H9 (cell line): ENCODE measurements around the gene MIOS. TPM values are rescaled to one million over a fixed set of nuclear protein-coding genes. Genes with fewer than 3 reads are reported as not detected.

Experiments used
- DNase-seq: peaks from one replicate; pipeline ENCODE4 v3.0.0-alpha.2; 2017
- H2AFZ ChIP-seq: one replicate; pipeline ENCODE4 v1.6.1; 2013; ENCODE audit warnings: mild to moderate bottlenecking, low read length, control low read depth, moderate library complexity
- H2AK5ac ChIP-seq: 2 replicates; pipeline ENCODE4 v1.6.1; 2013; ENCODE audit warnings: low read length, control low read depth, mixed read lengths; ENCODE audit not compliant: insufficient read length
- H2BK120ac ChIP-seq: one replicate; pipeline ENCODE4 v1.6.1; 2013; ENCODE audit warnings: low read depth, mild to moderate bottlenecking, low read length, control low read depth, inconsistent platforms; ENCODE audit not compliant: poor library complexity, severe bottlenecking
- H2BK12ac ChIP-seq: 2 replicates; pipeline ENCODE4 v1.6.1; 2013; ENCODE audit warnings: low read length, control low read depth, mixed read lengths, low read depth; ENCODE audit not compliant: insufficient read length
- H2BK15ac ChIP-seq: 2 replicates; pipeline ENCODE4 v1.6.1; 2013; ENCODE audit warnings: low read depth, low read length, control low read depth
- H2BK20ac ChIP-seq: one replicate; pipeline ENCODE4 v1.6.1; 2013; ENCODE audit warnings: low read depth, mild to moderate bottlenecking, low read length, control low read depth, inconsistent platforms; ENCODE audit not compliant: poor library complexity, severe bottlenecking
- H2BK5ac ChIP-seq: 2 replicates; pipeline ENCODE4 v1.6.1; 2013; ENCODE audit warnings: low read length, control low read depth, mixed read lengths; ENCODE audit not compliant: insufficient read length
- H3K14ac ChIP-seq: 2 replicates; pipeline ENCODE4 v1.6.1; 2013; ENCODE audit warnings: low read length, control low read depth; ENCODE audit not compliant: insufficient read depth
- H3K18ac ChIP-seq: 2 replicates; pipeline ENCODE4 v1.6.1; 2013; ENCODE audit warnings: low read depth, mild to moderate bottlenecking, mixed read lengths, low read length, control low read depth; ENCODE audit not compliant: insufficient read length
- H3K23ac ChIP-seq: 2 replicates; pipeline ENCODE4 v1.6.1; 2013; ENCODE audit warnings: low read length, control low read depth, mixed read lengths, low read depth; ENCODE audit not compliant: insufficient read length
- H3K23me2 ChIP-seq: 2 replicates; pipeline ENCODE4 v1.6.1; 2013; ENCODE audit warnings: low read depth, mild to moderate bottlenecking, mixed read lengths, low read length, control low read depth; ENCODE audit not compliant: insufficient read length, poor library complexity, severe bottlenecking
- H3K27ac ChIP-seq: 2 replicates; pipeline ENCODE4 v1.5.1; 2013; ENCODE audit warnings: low read length, control low read depth, mixed read lengths, low read depth; ENCODE audit not compliant: insufficient read length
- H3K27me3 ChIP-seq: 2 replicates; pipeline ENCODE4 v1.6.1; 2013; ENCODE audit warnings: low read length, control low read depth, inconsistent platforms; ENCODE audit not compliant: insufficient read depth
- H3K4ac ChIP-seq: 2 replicates; pipeline ENCODE4 v1.6.1; 2013; ENCODE audit warnings: low read depth, mild to moderate bottlenecking, control low read depth, inconsistent platforms, low read length, moderate library complexity
- H3K4me1 ChIP-seq: 2 replicates; pipeline ENCODE4 v1.6.1; 2013; ENCODE audit warnings: low read length, control low read depth, inconsistent platforms; ENCODE audit not compliant: insufficient read depth
- H3K4me2 ChIP-seq: 2 replicates; pipeline ENCODE4 v1.6.1; 2013; ENCODE audit warnings: low read length, control low read depth, mixed read lengths; ENCODE audit not compliant: insufficient read length, insufficient read depth
- H3K56ac ChIP-seq: 2 replicates; pipeline ENCODE4 v1.6.1; 2013; ENCODE audit warnings: low read depth, mild to moderate bottlenecking, mixed read lengths, low read length, control low read depth; ENCODE audit not compliant: insufficient read length
- H3K79me1 ChIP-seq: 2 replicates; pipeline ENCODE4 v1.6.1; 2013; ENCODE audit warnings: low read depth, mild to moderate bottlenecking, moderate library complexity, low read length, control low read depth, inconsistent platforms; ENCODE audit not compliant: insufficient read depth, poor library complexity, severe bottlenecking
- H3K79me2 ChIP-seq: 2 replicates; pipeline ENCODE4 v1.6.1; 2013; ENCODE audit warnings: low read length, control low read depth, inconsistent platforms; ENCODE audit not compliant: insufficient read depth
- H3K9ac ChIP-seq: 2 replicates; pipeline ENCODE4 v1.6.1; 2013; ENCODE audit warnings: low read length, control low read depth, mixed read lengths; ENCODE audit not compliant: insufficient read length; ENCODE audit errors: extremely low read depth
- H3K9me3 ChIP-seq: one replicate; pipeline ENCODE4 v1.6.1; 2013; ENCODE audit warnings: low read depth, low read length, inconsistent platforms; ENCODE audit not compliant: control insufficient read depth
- H3T11ph ChIP-seq: one replicate; pipeline ENCODE4 v1.6.1; 2013; ENCODE audit warnings: mild to moderate bottlenecking, low read length, control low read depth, inconsistent platforms
- H4K20me1 ChIP-seq: one replicate; pipeline ENCODE4 v1.6.1; 2013; ENCODE audit not compliant: control insufficient read depth, insufficient read length, insufficient read depth
- H4K5ac ChIP-seq: 2 replicates; pipeline ENCODE4 v1.6.1; 2013; ENCODE audit warnings: low read depth, mild to moderate bottlenecking, mixed read lengths, low read length, control low read depth; ENCODE audit not compliant: insufficient read length
- H4K8ac ChIP-seq: replicated peaks from 2 replicates; pipeline ENCODE4 v1.6.1; 2013; ENCODE audit warnings: low read length, control low read depth, mixed read lengths, low read depth; ENCODE audit not compliant: insufficient read length
- H4K91ac ChIP-seq: 2 replicates; pipeline ENCODE4 v1.6.1; 2013; ENCODE audit warnings: low read depth, mild to moderate bottlenecking, moderate library complexity, mixed read lengths, low read length, control low read depth; ENCODE audit not compliant: insufficient read length
- H3K27ac Mint-ChIP-seq, 3 experiments: 2 replicates in 2 of 3; 3 replicates in 1 of 3; pipeline ENCODE4 v1.8.0; 2020 to 2021; ENCODE audit warnings: mixed read lengths in 3 of 3, mild to moderate bottlenecking in 1 of 3, moderate library complexity in 1 of 3
- H3K27me3 Mint-ChIP-seq: 2 replicates; pipeline ENCODE4 v1.8.0; 2021; ENCODE audit warnings: low read depth, mild to moderate bottlenecking, moderate library complexity, mixed read lengths
- H3K36me3 Mint-ChIP-seq, 3 experiments: 2 replicates in 2 of 3; 3 replicates in 1 of 3; pipeline ENCODE4 v1.8.0; 2020 to 2021; ENCODE audit warnings: low read depth in 3 of 3, mixed read lengths in 3 of 3; ENCODE audit not compliant: insufficient read depth in 1 of 3
- H3K4me1 Mint-ChIP-seq, 2 experiments: 2 replicates each; pipeline ENCODE4 v1.8.0; 2020; ENCODE audit warnings: mixed read lengths in 2 of 2
- H3K4me3 Mint-ChIP-seq, 2 experiments: 2 replicates in 1 of 2; 3 replicates in 1 of 2; pipeline ENCODE4 v1.8.0; 2020 to 2021; ENCODE audit warnings: mild to moderate bottlenecking in 2 of 2, mixed read lengths in 2 of 2, moderate library complexity in 1 of 2
- H3K9me3 Mint-ChIP-seq, 2 experiments: 2 replicates in 1 of 2; 3 replicates in 1 of 2; pipeline ENCODE4 v1.8.0; 2020; ENCODE audit warnings: mild to moderate bottlenecking in 2 of 2, mixed read lengths in 2 of 2, moderate library complexity in 1 of 2
- WGBS: extraction: QIAGEN DNeasy Blood & Tissue Kit; methylation state at CpG from one replicate; pipeline ENCODE4 v1.1.7; 2013; ENCODE audit warnings: missing lambda C conversion rate, low lambda C conversion rate, mixed read lengths; ENCODE audit not compliant: insufficient read length; ENCODE audit errors: extremely low coverage; 5-methylcytosine and 5-hydroxymethylcytosine counted together
- total RNA-seq: library from RNA; stranded (reverse); gene quantifications from 2 replicates; pipeline ENCODE4 v1.2.1, GENCODE V29; 2021
- TF ChIP-seq, protein P1 (sequence below): fragments of 200-600 bp; sonication (generic); conservative IDR thresholded peaks from 3 replicates; pipeline ENCODE4 v1.8.0; 2021; ENCODE audit warnings: antibody characterized with exemption, mild to moderate bottlenecking

The MIOS gene
- total RNA-seq, 1 experiment from 2014 or later: 46.4 TPM

DNA sequence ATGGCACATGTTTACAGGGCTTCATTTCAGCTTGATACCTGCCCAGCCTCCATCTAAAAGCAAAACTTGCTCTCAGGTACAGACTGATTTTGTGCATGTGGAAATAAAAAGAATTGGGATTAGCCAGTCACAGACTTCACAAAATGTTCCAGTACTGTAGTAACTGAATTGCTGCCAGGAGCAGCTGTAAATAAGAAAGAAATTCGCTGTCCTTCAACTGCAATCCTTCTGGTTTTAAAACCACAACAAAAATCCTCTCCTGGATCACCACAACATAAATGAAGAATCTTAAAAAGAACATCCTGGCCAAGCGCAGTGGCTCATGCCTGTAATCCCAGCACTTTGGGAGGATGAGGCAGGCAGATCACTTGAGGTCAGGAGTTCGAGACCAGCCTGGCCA is 3.9 kb upstream of the MIOS start:
- Mint-ChIP-seq H3K36me3 (peaks cover 3 to 31% (median 9%) of the 10 kb centered on the region in 3 experiments; a peak in 5 of 7 replicates), H3K4me1 (no peaks in the 10 kb centered on the region), H3K27ac (no peak overlapping the region), H3K4me3 (no peak overlapping the region), H3K27me3 (no peaks in the 10 kb centered on the region; the same call in 1 of the 2 replicates), H3K9me3 (peaks cover 10% of the 10 kb centered on the region in 2 experiments)
- no peaks in the 10 kb centered on the region for H3K27me3 ChIP-seq
- peaks cover 3% of the 10 kb centered on the region for H3K23me2 ChIP-seq
- no peak overlapping the region for H2AFZ ChIP-seq
- no peak overlapping the region for H2BK12ac ChIP-seq
- no peaks in the 10 kb centered on the region; the same call in 1 of the 2 replicates for H3K4me1 ChIP-seq
- no peak overlapping the region for H3K27ac ChIP-seq
- H2BK5ac ChIP-seq: no peak overlapping the region
- H4K20me1 ChIP-seq: no peaks in the 10 kb centered on the region
- no peak overlapping the region for H2BK120ac ChIP-seq
- H3K4me2 ChIP-seq: no peak overlapping the region
- H3K9me3 ChIP-seq: no peaks in the 10 kb centered on the region
- H3K79me2 ChIP-seq: no peaks in the 10 kb centered on the region
- no peak overlapping the region for H3K23ac ChIP-seq
- H3T11ph ChIP-seq: no peak overlapping the region
- no peak overlapping the region for H2BK20ac ChIP-seq
- H3K56ac ChIP-seq: no peak overlapping the region
- TF ChIP-seq, protein P1, sequence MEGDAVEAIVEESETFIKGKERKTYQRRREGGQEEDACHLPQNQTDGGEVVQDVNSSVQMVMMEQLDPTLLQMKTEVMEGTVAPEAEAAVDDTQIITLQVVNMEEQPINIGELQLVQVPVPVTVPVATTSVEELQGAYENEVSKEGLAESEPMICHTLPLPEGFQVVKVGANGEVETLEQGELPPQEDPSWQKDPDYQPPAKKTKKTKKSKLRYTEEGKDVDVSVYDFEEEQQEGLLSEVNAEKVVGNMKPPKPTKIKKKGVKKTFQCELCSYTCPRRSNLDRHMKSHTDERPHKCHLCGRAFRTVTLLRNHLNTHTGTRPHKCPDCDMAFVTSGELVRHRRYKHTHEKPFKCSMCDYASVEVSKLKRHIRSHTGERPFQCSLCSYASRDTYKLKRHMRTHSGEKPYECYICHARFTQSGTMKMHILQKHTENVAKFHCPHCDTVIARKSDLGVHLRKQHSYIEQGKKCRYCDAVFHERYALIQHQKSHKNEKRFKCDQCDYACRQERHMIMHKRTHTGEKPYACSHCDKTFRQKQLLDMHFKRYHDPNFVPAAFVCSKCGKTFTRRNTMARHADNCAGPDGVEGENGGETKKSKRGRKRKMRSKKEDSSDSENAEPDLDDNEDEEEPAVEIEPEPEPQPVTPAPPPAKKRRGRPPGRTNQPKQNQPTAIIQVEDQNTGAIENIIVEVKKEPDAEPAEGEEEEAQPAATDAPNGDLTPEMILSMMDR: no peak
- no peak overlapping the region for H2BK15ac ChIP-seq
- no peak overlapping the region for H4K8ac ChIP-seq
- no peak overlapping the region for H2AK5ac ChIP-seq
- no peak for DNase-seq
- H3K14ac ChIP-seq: no peak overlapping the region
- no peak overlapping the region for H3K18ac ChIP-seq
- no peak overlapping the region for H3K4ac ChIP-seq
- H3K9ac ChIP-seq: no peak overlapping the region
- no peak overlapping the region for H4K91ac ChIP-seq
- H3K79me1 ChIP-seq: no peaks in the 10 kb centered on the region
- no peak overlapping the region for H4K5ac ChIP-seq
- no CpG with 5 or more reads among the region's 3 CpGs for WGBS
